ENCODE measurements around the gene FAM181A. TPM values are rescaled to one million over a fixed set of nuclear protein-coding genes. Genes with fewer than 3 reads are reported as not detected.

FAM181A gene
- total and polyA plus RNA-seq, 10 of the 15 experiments (the other 5 are each of a cell fraction or from before 2014, with no cell fraction given), result not detected

DNA sequence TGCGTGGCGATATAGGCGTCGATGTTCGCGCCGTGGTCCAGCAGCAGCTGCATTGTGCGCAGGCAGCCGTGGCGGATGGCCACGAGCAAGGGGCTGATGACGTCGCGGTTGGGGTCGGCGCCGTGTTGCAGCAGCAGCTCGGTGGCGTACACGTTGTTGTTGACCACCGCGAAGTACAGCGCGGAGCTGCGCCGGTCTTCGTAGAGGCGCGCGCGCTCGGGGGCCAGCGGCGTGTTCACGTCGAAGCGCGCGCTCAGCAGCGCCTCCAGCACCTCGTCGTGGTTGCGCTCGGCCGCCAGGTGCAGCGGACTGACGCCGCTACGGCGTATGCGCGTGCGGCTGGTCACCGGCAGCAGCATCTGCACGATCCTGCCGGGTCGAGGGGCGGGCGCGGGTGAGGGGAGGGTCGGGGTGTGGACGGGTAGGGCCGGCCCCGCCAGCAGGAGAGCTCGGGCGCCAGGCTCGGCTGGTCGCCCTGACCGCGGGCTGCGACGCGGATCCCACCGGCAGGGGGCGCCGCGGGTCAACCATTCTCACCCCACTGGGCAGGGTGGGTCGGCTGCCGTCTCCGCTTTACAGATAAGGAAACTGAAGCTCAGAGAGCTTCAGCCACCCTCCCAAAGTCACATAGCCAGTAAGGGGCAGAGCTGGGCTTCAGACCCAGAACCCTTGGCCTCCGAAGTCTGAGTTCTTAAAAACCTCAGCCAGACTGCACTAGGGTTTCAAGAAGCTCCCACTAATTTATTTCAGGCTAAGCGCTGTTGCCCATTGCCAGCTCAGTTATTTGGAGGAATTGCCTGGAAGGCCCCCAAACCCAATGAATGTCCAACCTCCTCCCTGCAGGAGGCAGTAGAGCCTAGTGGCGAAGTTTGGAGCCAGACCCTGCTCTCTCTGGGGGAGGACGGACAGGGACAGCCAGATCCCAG, 12.4 kb downstream of the FAM181A start (continued):
- TF ChIP-seq PML (IDR thresholded peaks at IDR 0.05; ENCODE audit: low read length), result no peak
- TF ChIP-seq CBX5 (IDR thresholded peaks at IDR 0.05; ENCODE audit: low read depth), result no peak
- TF ChIP-seq, protein P1, sequence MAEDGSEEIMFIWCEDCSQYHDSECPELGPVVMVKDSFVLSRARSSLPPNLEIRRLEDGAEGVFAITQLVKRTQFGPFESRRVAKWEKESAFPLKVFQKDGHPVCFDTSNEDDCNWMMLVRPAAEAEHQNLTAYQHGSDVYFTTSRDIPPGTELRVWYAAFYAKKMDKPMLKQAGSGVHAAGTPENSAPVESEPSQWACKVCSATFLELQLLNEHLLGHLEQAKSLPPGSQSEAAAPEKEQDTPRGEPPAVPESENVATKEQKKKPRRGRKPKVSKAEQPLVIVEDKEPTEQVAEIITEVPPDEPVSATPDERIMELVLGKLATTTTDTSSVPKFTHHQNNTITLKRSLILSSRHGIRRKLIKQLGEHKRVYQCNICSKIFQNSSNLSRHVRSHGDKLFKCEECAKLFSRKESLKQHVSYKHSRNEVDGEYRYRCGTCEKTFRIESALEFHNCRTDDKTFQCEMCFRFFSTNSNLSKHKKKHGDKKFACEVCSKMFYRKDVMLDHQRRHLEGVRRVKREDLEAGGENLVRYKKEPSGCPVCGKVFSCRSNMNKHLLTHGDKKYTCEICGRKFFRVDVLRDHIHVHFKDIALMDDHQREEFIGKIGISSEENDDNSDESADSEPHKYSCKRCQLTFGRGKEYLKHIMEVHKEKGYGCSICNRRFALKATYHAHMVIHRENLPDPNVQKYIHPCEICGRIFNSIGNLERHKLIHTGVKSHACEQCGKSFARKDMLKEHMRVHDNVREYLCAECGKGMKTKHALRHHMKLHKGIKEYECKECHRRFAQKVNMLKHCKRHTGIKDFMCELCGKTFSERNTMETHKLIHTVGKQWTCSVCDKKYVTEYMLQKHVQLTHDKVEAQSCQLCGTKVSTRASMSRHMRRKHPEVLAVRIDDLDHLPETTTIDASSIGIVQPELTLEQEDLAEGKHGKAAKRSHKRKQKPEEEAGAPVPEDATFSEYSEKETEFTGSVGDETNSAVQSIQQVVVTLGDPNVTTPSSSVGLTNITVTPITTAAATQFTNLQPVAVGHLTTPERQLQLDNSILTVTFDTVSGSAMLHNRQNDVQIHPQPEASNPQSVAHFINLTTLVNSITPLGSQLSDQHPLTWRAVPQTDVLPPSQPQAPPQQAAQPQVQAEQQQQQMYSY (CRISPR knock-in tag; IDR thresholded peaks at IDR 0.05), result no peak
- TF ChIP-seq ATF7 (IDR thresholded peaks at IDR 0.05; ENCODE audit: low read depth), result no peak
- no peak for TF ChIP-seq CHD2 (IDR thresholded peaks at IDR 0.05; ENCODE audit: borderline replicate concordance, low read depth, low read length)
- TF ChIP-seq CREB1 (IDR thresholded peaks at IDR 0.05; ENCODE audit: low read depth), result no peak
- peak; percentile 43 for TF ChIP-seq RELA (IDR thresholded peaks at IDR 0.05; ENCODE audit: borderline replicate concordance, partially characterized antibody)
- TF ChIP-seq, protein P2, sequence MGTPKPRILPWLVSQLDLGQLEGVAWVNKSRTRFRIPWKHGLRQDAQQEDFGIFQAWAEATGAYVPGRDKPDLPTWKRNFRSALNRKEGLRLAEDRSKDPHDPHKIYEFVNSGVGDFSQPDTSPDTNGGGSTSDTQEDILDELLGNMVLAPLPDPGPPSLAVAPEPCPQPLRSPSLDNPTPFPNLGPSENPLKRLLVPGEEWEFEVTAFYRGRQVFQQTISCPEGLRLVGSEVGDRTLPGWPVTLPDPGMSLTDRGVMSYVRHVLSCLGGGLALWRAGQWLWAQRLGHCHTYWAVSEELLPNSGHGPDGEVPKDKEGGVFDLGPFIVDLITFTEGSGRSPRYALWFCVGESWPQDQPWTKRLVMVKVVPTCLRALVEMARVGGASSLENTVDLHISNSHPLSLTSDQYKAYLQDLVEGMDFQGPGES (IDR thresholded peaks at IDR 0.05), result no peak; the same call in 1 of the 2 replicates
- TF ChIP-seq SMARCA5 (IDR thresholded peaks at IDR 0.05), result peak; percentile 90
- TF ChIP-seq, protein P3, sequence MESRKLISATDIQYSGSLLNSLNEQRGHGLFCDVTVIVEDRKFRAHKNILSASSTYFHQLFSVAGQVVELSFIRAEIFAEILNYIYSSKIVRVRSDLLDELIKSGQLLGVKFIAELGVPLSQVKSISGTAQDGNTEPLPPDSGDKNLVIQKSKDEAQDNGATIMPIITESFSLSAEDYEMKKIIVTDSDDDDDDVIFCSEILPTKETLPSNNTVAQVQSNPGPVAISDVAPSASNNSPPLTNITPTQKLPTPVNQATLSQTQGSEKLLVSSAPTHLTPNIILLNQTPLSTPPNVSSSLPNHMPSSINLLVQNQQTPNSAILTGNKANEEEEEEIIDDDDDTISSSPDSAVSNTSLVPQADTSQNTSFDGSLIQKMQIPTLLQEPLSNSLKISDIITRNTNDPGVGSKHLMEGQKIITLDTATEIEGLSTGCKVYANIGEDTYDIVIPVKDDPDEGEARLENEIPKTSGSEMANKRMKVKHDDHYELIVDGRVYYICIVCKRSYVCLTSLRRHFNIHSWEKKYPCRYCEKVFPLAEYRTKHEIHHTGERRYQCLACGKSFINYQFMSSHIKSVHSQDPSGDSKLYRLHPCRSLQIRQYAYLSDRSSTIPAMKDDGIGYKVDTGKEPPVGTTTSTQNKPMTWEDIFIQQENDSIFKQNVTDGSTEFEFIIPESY (IDR thresholded peaks at IDR 0.05), result peak; percentile 71; the same call in 1 of the 2 replicates
- no peak for TF ChIP-seq MYB (IDR thresholded peaks at IDR 0.05; ENCODE audit: borderline replicate concordance, low read depth, low read length)
- TF ChIP-seq, protein P4, sequence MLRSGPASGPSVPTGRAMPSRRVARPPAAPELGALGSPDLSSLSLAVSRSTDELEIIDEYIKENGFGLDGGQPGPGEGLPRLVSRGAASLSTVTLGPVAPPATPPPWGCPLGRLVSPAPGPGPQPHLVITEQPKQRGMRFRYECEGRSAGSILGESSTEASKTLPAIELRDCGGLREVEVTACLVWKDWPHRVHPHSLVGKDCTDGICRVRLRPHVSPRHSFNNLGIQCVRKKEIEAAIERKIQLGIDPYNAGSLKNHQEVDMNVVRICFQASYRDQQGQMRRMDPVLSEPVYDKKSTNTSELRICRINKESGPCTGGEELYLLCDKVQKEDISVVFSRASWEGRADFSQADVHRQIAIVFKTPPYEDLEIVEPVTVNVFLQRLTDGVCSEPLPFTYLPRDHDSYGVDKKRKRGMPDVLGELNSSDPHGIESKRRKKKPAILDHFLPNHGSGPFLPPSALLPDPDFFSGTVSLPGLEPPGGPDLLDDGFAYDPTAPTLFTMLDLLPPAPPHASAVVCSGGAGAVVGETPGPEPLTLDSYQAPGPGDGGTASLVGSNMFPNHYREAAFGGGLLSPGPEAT (IDR thresholded peaks at IDR 0.05; ENCODE audit: low read depth), result no peak
- no peak for TF ChIP-seq BRCA1 (IDR thresholded peaks at IDR 0.05; ENCODE audit: low read depth, low read length)
- no peak for TF ChIP-seq RAD51 (IDR thresholded peaks at IDR 0.05)
- TF ChIP-seq GABPA (IDR thresholded peaks at IDR 0.05; ENCODE audit: low read depth), result no peak
- TF ChIP-seq, protein P5, sequence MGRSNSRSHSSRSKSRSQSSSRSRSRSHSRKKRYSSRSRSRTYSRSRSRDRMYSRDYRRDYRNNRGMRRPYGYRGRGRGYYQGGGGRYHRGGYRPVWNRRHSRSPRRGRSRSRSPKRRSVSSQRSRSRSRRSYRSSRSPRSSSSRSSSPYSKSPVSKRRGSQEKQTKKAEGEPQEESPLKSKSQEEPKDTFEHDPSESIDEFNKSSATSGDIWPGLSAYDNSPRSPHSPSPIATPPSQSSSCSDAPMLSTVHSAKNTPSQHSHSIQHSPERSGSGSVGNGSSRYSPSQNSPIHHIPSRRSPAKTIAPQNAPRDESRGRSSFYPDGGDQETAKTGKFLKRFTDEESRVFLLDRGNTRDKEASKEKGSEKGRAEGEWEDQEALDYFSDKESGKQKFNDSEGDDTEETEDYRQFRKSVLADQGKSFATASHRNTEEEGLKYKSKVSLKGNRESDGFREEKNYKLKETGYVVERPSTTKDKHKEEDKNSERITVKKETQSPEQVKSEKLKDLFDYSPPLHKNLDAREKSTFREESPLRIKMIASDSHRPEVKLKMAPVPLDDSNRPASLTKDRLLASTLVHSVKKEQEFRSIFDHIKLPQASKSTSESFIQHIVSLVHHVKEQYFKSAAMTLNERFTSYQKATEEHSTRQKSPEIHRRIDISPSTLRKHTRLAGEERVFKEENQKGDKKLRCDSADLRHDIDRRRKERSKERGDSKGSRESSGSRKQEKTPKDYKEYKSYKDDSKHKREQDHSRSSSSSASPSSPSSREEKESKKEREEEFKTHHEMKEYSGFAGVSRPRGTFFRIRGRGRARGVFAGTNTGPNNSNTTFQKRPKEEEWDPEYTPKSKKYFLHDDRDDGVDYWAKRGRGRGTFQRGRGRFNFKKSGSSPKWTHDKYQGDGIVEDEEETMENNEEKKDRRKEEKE (IDR thresholded peaks at IDR 0.05), result no peak
- TF ChIP-seq, protein P6, sequence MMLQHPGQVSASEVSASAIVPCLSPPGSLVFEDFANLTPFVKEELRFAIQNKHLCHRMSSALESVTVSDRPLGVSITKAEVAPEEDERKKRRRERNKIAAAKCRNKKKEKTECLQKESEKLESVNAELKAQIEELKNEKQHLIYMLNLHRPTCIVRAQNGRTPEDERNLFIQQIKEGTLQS (IDR thresholded peaks at IDR 0.05; ENCODE audit: borderline replicate concordance, extremely low read depth, low read depth, low read length), result no peak
